HG02588 (cell line): Measurements from ENCODE around the gene SPAG16.

ENCODE experiments used
- ATAC-seq: cut with Tn5 transposase; IDR thresholded peaks from one replicate; pipeline ENCODE4 v1.9.1; 2021; ENCODE audit warnings: mild to moderate bottlenecking, moderate library complexity; ENCODE audit not compliant: unreplicated experiment

The SPAG16 gene

GRCh38 chr2:214450118-214450894 is 1166.0 kb downstream of the SPAG16 start:
- no peak for ATAC-seq

GRCh38 chr2:214451516-214452275 is 1167.4 kb downstream of the SPAG16 start:
- ATAC-seq: no peak
